ENCODE measurements around the gene G6PD.

DNA sequence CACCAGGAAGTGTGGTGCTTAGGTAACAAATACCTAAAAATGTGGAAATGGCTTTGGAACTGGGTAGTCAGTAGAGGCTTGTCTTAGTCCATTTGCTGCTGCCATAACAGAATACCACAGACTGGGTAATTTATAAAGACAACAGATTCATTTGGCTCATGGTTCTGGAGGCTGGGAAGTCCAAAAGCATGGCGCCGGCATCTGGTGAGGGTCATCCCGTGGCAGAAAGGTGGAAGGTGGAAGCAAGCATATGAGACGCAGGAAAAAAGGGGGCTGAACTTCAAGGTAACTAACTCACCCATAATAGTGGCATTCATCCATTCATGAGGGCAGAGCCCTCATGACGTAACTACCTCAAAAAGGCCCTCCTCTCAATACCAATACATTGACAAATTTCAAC is 37.2 kb downstream of the G6PD start:
- TF ChIP-seq CREB1 (IDR thresholded peaks at IDR 0.05; ENCODE audit: low read depth) (no peak), TAF1 (IDR thresholded peaks at IDR 0.05; ENCODE audit: borderline replicate concordance, low read depth, low read length) (no peak), SP1 (IDR thresholded peaks at IDR 0.05; ENCODE audit: low read depth, low read length) (no peak), FOXK2 (IDR thresholded peaks at IDR 0.05) (no peak)
- TF ChIP-seq, protein P1, sequence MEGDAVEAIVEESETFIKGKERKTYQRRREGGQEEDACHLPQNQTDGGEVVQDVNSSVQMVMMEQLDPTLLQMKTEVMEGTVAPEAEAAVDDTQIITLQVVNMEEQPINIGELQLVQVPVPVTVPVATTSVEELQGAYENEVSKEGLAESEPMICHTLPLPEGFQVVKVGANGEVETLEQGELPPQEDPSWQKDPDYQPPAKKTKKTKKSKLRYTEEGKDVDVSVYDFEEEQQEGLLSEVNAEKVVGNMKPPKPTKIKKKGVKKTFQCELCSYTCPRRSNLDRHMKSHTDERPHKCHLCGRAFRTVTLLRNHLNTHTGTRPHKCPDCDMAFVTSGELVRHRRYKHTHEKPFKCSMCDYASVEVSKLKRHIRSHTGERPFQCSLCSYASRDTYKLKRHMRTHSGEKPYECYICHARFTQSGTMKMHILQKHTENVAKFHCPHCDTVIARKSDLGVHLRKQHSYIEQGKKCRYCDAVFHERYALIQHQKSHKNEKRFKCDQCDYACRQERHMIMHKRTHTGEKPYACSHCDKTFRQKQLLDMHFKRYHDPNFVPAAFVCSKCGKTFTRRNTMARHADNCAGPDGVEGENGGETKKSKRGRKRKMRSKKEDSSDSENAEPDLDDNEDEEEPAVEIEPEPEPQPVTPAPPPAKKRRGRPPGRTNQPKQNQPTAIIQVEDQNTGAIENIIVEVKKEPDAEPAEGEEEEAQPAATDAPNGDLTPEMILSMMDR (IDR thresholded peaks at IDR 0.05 in 2 of 3, conservative IDR thresholded peaks at IDR 0.05 in 1 of 3; ENCODE audit: control insufficient read depth in 2 of 3, extremely low read depth in 1 of 3, insufficient read depth in 1 of 3, low read depth in 3 of 3, low read length in 3 of 3), result no peak
- TF ChIP-seq, protein P2, sequence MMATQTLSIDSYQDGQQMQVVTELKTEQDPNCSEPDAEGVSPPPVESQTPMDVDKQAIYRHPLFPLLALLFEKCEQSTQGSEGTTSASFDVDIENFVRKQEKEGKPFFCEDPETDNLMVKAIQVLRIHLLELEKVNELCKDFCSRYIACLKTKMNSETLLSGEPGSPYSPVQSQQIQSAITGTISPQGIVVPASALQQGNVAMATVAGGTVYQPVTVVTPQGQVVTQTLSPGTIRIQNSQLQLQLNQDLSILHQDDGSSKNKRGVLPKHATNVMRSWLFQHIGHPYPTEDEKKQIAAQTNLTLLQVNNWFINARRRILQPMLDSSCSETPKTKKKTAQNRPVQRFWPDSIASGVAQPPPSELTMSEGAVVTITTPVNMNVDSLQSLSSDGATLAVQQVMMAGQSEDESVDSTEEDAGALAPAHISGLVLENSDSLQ (IDR thresholded peaks at IDR 0.05), result no peak
